Measurements from ENCODE around the gene ARHGAP8. TPM values are rescaled to one million over a fixed set of nuclear protein-coding genes. Genes with fewer than 3 reads are reported as not detected.

Gene ARHGAP8
- total RNA-seq (under 0.01 and 0.17 TPM in 2 replicates), polyA plus RNA-seq (0.07 TPM in 1 of 2 replicates, not detected in the other), polyA minus RNA-seq (ENCODE audit: low replicate concordance) (not detected in 2 replicates)
- not detected in 2 replicates for polyA plus RNA-seq (2012)

GRCh38 chr22:44752285-44753188 lies at the start of gene ARHGAP8:
TSS of gene ARHGAP8 (plus strand) at chr22:44752575. CDS start at chr22:44786528, 33,953 bp downstream.
- TF ChIP-seq, protein P1, sequence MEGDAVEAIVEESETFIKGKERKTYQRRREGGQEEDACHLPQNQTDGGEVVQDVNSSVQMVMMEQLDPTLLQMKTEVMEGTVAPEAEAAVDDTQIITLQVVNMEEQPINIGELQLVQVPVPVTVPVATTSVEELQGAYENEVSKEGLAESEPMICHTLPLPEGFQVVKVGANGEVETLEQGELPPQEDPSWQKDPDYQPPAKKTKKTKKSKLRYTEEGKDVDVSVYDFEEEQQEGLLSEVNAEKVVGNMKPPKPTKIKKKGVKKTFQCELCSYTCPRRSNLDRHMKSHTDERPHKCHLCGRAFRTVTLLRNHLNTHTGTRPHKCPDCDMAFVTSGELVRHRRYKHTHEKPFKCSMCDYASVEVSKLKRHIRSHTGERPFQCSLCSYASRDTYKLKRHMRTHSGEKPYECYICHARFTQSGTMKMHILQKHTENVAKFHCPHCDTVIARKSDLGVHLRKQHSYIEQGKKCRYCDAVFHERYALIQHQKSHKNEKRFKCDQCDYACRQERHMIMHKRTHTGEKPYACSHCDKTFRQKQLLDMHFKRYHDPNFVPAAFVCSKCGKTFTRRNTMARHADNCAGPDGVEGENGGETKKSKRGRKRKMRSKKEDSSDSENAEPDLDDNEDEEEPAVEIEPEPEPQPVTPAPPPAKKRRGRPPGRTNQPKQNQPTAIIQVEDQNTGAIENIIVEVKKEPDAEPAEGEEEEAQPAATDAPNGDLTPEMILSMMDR (conservative IDR thresholded peaks at IDR 0.05 in 1 of 2, IDR thresholded peaks at IDR 0.05 in 1 of 2; ENCODE audit: low read depth in 1 of 2, low read length in 2 of 2): no peak
- peak; percentile 73 for TF ChIP-seq EZH2 (IDR thresholded peaks at IDR 0.05; ENCODE audit: low read length, missing control alignments)
- Histone ChIP-seq H4K20me1 (ENCODE audit: control insufficient read depth, extremely low read depth, insufficient read depth, low read length) (no peaks in the 10 kb centered on the region), H3K4me3 (replicated peaks in 1 of 4; ENCODE audit: control extremely low read depth in 1 of 4, insufficient read depth in 1 of 4, low read depth in 3 of 4, low read length in 4 of 4) (no peak within 1 kb of the TSS), H2AFZ (ENCODE audit: low read length) (no peak within 1 kb of the TSS), H3K27me3 (ENCODE audit: control insufficient read depth, insufficient read depth, low read length) (peaks cover 9% of the 10 kb centered on the region), H3K4me2 (ENCODE audit: extremely low read depth, insufficient read depth, low read length) (no peak within 1 kb of the TSS), H3K9ac (ENCODE audit: insufficient read depth, low read length) (no peak within 1 kb of the TSS), H3K27ac (ENCODE audit: insufficient read depth, low read length) (no peak within 1 kb of the TSS), H3K4me1 (ENCODE audit: control insufficient read depth, extremely low read depth, insufficient read depth, low read length) (no peaks in the 10 kb centered on the region), H3K36me3 (ENCODE audit: control insufficient read depth, insufficient read depth, low read length) (no peaks in the 10 kb centered on the region), H3K9me3 (ENCODE audit: control insufficient read depth, insufficient read depth, low read depth, low read length) (no peaks in the 10 kb centered on the region), H3K79me2 (ENCODE audit: control insufficient read depth, insufficient read depth, low read length) (no peaks in the 10 kb centered on the region)
- DNase-seq (ENCODE audit: low read depth in 2 of 2): no peak

DNA sequence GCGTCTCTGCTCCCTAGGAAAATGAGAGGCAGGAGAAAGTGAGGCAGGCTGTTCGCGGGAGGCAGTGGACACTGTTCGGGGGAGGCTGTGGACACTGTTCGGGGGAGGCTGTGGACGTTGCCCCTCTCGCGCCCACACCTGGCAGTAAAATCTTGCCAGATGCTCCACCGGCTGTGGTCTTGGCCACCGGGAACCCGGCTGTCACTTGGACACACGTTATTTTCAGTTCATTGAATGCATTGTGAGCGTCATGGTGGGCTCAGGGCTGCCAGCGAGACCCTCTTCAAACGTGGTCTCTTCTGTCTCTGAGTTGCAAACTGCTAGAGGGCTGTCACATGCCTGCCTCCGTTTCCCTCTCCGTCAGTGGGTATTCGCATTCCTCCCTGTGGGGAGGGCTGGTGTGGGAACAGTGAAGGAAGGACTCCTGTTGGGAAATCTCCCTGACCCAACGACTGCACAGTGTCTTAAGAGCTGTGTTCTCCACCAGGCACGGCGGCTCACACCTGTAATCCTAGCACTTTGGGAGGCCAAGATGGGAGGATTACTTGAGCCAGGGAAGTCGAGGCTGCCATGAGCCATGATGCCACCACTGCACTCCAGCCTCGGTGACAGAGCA lies 49.0 kb upstream of the ARHGAP8 start:
- Histone ChIP-seq H3K36me3 (ENCODE audit: control insufficient read depth, insufficient read depth, low read length) (no peaks in the 10 kb centered on the region), H3K9ac (ENCODE audit: insufficient read depth, low read length) (no peak overlapping the region), H3K9me3 (ENCODE audit: control insufficient read depth, insufficient read depth, low read depth, low read length) (no peaks in the 10 kb centered on the region), H4K20me1 (ENCODE audit: control insufficient read depth, extremely low read depth, insufficient read depth, low read length) (no peaks in the 10 kb centered on the region), H3K4me2 (ENCODE audit: extremely low read depth, insufficient read depth, low read length) (no peak overlapping the region), H3K79me2 (ENCODE audit: control insufficient read depth, insufficient read depth, low read length) (no peaks in the 10 kb centered on the region), H3K27me3 (ENCODE audit: control insufficient read depth, insufficient read depth, low read length) (peaks cover 15% of the 10 kb centered on the region), H3K27ac (ENCODE audit: insufficient read depth, low read length) (no peak overlapping the region), H2AFZ (ENCODE audit: low read length) (no peak overlapping the region), H3K4me3 (replicated peaks in 1 of 4; ENCODE audit: control extremely low read depth in 1 of 4, insufficient read depth in 1 of 4, low read depth in 3 of 4, low read length in 4 of 4) (peak overlapping the region in 2 of 4 experiments; percentile 45 to 55), H3K4me1 (ENCODE audit: control insufficient read depth, extremely low read depth, insufficient read depth, low read length) (peaks cover 8% of the 10 kb centered on the region)
- TF ChIP-seq, protein P1 (conservative IDR thresholded peaks at IDR 0.05 in 1 of 2, IDR thresholded peaks at IDR 0.05 in 1 of 2; ENCODE audit: low read depth in 1 of 2, low read length in 2 of 2): no peak
- TF ChIP-seq EZH2 (IDR thresholded peaks at IDR 0.05; ENCODE audit: low read length, missing control alignments): peak; percentile 77
- no peak for DNase-seq (ENCODE audit: low read depth in 2 of 2)
